Measurements from ENCODE around the gene PIGU. TPM values are rescaled to one million over a fixed set of nuclear protein-coding genes. Genes with fewer than 3 reads are reported as not detected.
"Not testable (repeated sequence)": the region's sequence is repeated elsewhere in the genome, so short reads cannot be mapped to it uniquely, and the experiment has no call there.

PIGU gene
- total and polyA plus RNA-seq, 2 donors (not counting 1 experiment from before 2014, with no cell fraction given) = 6.4 to 42.6 TPM

DNA sequence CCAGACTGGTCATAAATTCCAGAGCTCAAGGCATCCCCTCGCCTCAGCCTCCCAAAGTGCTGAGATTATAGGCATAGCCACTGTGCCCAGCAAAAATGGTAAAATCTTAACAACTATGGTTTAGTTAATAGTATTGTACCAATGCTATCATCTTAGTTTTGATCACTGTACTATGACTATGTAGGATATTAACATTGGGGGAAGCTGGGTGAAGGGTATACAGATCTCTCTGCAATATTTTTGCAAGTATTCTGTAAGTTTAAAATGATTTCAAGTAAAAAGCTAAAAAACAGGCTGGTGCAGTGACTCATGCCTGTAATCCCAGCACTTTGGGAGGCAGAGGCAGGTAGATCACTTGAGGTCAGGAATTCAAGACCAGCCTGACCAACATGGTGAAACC is 7.8 kb downstream of the PIGU start:
- no peaks in the 10 kb centered on the region for H3K79me2 ChIP-seq (ENCODE audit: control insufficient read depth, insufficient read depth, low read length)
- H3K4me2 ChIP-seq (ENCODE audit: extremely low read depth, insufficient read depth, low read length) = no peak overlapping the region
- H4K20me1 ChIP-seq (ENCODE audit: control insufficient read depth, extremely low read depth, insufficient read depth, low read length) = no peaks in the 10 kb centered on the region
- H3K9ac ChIP-seq (ENCODE audit: insufficient read depth, low read length) = no peak overlapping the region
- no peaks in the 10 kb centered on the region for H3K4me1 ChIP-seq (ENCODE audit: control insufficient read depth, extremely low read depth, insufficient read depth, low read length)
- no peaks in the 10 kb centered on the region for H3K27me3 ChIP-seq (ENCODE audit: control insufficient read depth, insufficient read depth, low read length)
- H3K4me3 ChIP-seq (replicated peaks in 1 of 4; ENCODE audit: control extremely low read depth in 1 of 4, insufficient read depth in 1 of 4, low read depth in 3 of 4, low read length in 4 of 4) = no peak overlapping the region
- TF ChIP-seq, protein P1, sequence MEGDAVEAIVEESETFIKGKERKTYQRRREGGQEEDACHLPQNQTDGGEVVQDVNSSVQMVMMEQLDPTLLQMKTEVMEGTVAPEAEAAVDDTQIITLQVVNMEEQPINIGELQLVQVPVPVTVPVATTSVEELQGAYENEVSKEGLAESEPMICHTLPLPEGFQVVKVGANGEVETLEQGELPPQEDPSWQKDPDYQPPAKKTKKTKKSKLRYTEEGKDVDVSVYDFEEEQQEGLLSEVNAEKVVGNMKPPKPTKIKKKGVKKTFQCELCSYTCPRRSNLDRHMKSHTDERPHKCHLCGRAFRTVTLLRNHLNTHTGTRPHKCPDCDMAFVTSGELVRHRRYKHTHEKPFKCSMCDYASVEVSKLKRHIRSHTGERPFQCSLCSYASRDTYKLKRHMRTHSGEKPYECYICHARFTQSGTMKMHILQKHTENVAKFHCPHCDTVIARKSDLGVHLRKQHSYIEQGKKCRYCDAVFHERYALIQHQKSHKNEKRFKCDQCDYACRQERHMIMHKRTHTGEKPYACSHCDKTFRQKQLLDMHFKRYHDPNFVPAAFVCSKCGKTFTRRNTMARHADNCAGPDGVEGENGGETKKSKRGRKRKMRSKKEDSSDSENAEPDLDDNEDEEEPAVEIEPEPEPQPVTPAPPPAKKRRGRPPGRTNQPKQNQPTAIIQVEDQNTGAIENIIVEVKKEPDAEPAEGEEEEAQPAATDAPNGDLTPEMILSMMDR (conservative IDR thresholded peaks at IDR 0.05 in 1 of 2, IDR thresholded peaks at IDR 0.05 in 1 of 2; ENCODE audit: low read depth in 1 of 2, low read length in 2 of 2) = no peak
- TF ChIP-seq EZH2 (IDR thresholded peaks at IDR 0.05; ENCODE audit: low read length, missing control alignments) = no peak
- no peaks in the 10 kb centered on the region for H3K36me3 ChIP-seq (ENCODE audit: control insufficient read depth, insufficient read depth, low read length)
- no peak overlapping the region for H3K27ac ChIP-seq (ENCODE audit: insufficient read depth, low read length)
- no peak for DNase-seq (ENCODE audit: low read depth in 2 of 2)
- no peaks in the 10 kb centered on the region for H3K9me3 ChIP-seq (ENCODE audit: control insufficient read depth, insufficient read depth, low read depth, low read length)
- H2AFZ ChIP-seq (ENCODE audit: low read length) = no peak overlapping the region

DNA sequence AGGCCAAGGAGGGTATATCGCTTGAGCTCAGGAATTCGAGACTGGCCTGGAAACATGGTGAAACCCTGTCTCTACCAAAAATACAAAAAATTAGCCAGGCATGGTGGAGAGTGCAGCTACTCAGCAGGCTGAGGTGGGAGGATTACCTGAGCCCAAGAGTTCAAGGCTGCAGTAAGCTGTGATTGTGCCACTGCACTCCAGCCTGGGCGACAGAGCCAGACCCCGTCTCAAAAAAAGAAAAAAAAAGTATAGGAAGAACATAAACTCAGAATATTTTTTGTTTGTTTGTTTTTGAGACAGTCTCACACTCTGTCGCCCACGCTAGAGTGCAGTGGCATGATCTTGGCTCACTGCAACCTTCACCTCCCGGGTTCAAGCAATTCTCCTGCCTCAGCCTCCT is 12.1 kb downstream of the PIGU start:
- DNase-seq (ENCODE audit: low read depth in 2 of 2); H4K20me1 ChIP-seq (ENCODE audit: control insufficient read depth, extremely low read depth, insufficient read depth, low read length); H3K27ac ChIP-seq (ENCODE audit: insufficient read depth, low read length); H3K9ac ChIP-seq (ENCODE audit: insufficient read depth, low read length); H3K79me2 ChIP-seq (ENCODE audit: control insufficient read depth, insufficient read depth, low read length); H2AFZ ChIP-seq (ENCODE audit: low read length); H3K27me3 ChIP-seq (ENCODE audit: control insufficient read depth, insufficient read depth, low read length); H3K4me1 ChIP-seq (ENCODE audit: control insufficient read depth, extremely low read depth, insufficient read depth, low read length); H3K4me3 ChIP-seq (replicated peaks in 1 of 4; ENCODE audit: control extremely low read depth in 1 of 4, insufficient read depth in 1 of 4, low read depth in 3 of 4, low read length in 4 of 4); H3K9me3 ChIP-seq (ENCODE audit: control insufficient read depth, insufficient read depth, low read depth, low read length); H3K36me3 ChIP-seq (ENCODE audit: control insufficient read depth, insufficient read depth, low read length); H3K4me2 ChIP-seq (ENCODE audit: extremely low read depth, insufficient read depth, low read length): not testable (repeated sequence)

DNA sequence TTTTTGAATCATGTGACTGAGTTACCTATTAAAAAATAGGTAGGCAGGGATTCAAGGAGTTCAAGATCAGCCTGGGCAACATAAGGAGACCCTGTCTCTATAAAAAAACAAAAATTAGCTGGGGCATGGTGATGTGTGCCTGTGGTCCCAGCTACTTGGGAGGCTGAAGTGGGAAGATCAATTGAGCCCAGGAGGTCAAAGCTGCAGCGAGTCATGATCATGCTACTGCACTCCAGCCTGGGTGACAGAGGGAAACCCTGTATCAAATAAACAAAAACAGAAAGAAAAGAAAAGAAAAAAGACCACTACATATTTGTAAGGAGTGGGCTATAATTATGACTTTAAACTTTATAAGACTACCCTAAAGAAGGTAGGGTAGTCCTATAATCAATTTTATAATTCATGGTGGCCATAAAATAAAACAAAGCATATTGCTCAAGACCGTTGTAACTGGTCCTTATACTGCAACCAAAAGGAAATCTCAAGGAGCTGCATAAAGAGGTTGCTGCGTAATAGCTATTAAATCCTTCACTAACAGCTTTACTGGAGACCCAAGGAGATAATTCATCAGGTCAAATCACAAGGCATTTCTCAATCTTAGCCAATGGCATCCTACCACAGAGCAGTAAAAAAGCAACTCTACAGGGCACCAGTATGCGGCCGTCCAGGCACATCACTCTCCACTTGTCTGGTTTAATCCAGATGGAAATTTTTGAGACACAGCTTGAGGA is 13.5 kb downstream of the PIGU start:
- Histone ChIP-seq H3K36me3 (ENCODE audit: control insufficient read depth, insufficient read depth, low read length) (no peaks in the 10 kb centered on the region), H3K4me3 (replicated peaks in 1 of 4; ENCODE audit: control extremely low read depth in 1 of 4, insufficient read depth in 1 of 4, low read depth in 3 of 4, low read length in 4 of 4) (no peak overlapping the region), H3K9ac (ENCODE audit: insufficient read depth, low read length) (no peak overlapping the region), H2AFZ (ENCODE audit: low read length) (no peak overlapping the region), H3K27me3 (ENCODE audit: control insufficient read depth, insufficient read depth, low read length) (no peaks in the 10 kb centered on the region), H4K20me1 (ENCODE audit: control insufficient read depth, extremely low read depth, insufficient read depth, low read length) (no peaks in the 10 kb centered on the region), H3K4me2 (ENCODE audit: extremely low read depth, insufficient read depth, low read length) (no peak overlapping the region), H3K9me3 (ENCODE audit: control insufficient read depth, insufficient read depth, low read depth, low read length) (no peaks in the 10 kb centered on the region), H3K79me2 (ENCODE audit: control insufficient read depth, insufficient read depth, low read length) (no peaks in the 10 kb centered on the region), H3K4me1 (ENCODE audit: control insufficient read depth, extremely low read depth, insufficient read depth, low read length) (peaks cover 2% of the 10 kb centered on the region), H3K27ac (ENCODE audit: insufficient read depth, low read length) (no peak overlapping the region)
- TF ChIP-seq, protein P1 (conservative IDR thresholded peaks at IDR 0.05 in 1 of 2, IDR thresholded peaks at IDR 0.05 in 1 of 2; ENCODE audit: low read depth in 1 of 2, low read length in 2 of 2) = no peak
- TF ChIP-seq EZH2 (IDR thresholded peaks at IDR 0.05; ENCODE audit: low read length, missing control alignments) = no peak
- DNase-seq (ENCODE audit: low read depth in 2 of 2) = peak in 1 of 2 donors; percentile 15

- not testable (repeated sequence) for H4K20me1 ChIP-seq (ENCODE audit: control insufficient read depth, extremely low read depth, insufficient read depth, low read length); H3K4me3 ChIP-seq (replicated peaks in 1 of 4; ENCODE audit: control extremely low read depth in 1 of 4, insufficient read depth in 1 of 4, low read depth in 3 of 4, low read length in 4 of 4); H3K36me3 ChIP-seq (ENCODE audit: control insufficient read depth, insufficient read depth, low read length); H2AFZ ChIP-seq (ENCODE audit: low read length); H3K4me1 ChIP-seq (ENCODE audit: control insufficient read depth, extremely low read depth, insufficient read depth, low read length); H3K9ac ChIP-seq (ENCODE audit: insufficient read depth, low read length); H3K27me3 ChIP-seq (ENCODE audit: control insufficient read depth, insufficient read depth, low read length); H3K79me2 ChIP-seq (ENCODE audit: control insufficient read depth, insufficient read depth, low read length); H3K27ac ChIP-seq (ENCODE audit: insufficient read depth, low read length); H3K9me3 ChIP-seq (ENCODE audit: control insufficient read depth, insufficient read depth, low read depth, low read length); H3K4me2 ChIP-seq (ENCODE audit: extremely low read depth, insufficient read depth, low read length)
- peak in 1 of 2 donors; percentile 44 for DNase-seq (ENCODE audit: low read depth in 2 of 2)
These were observed 15.1 kb downstream of the PIGU start for GRCh38 chr20:34661811-34662210.

DNA sequence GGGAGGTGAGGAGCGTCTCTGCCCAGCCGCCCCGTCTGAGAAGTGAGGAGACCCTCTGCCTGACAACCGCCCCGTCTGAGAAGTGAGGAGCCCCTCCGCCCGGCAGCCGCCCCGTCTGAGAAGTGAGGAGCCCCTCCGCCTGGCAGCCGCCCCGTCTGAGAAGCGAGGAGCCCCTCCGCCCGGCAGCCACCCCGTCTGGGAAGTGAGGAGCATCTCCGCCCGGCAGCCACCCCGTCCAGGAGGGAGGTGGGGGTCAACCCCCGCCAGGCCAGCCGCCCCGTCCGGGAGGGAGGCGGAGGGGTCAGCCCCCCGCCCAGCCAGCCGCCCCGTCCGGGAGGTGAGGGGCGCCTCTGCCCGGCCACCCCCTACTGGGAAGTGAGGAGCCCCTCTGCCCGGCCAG is 18.2 kb downstream of the PIGU start:
- not testable (repeated sequence) for H3K27me3 ChIP-seq (ENCODE audit: control insufficient read depth, insufficient read depth, low read length); H3K4me3 ChIP-seq (replicated peaks in 1 of 4; ENCODE audit: control extremely low read depth in 1 of 4, insufficient read depth in 1 of 4, low read depth in 3 of 4, low read length in 4 of 4); H3K36me3 ChIP-seq (ENCODE audit: control insufficient read depth, insufficient read depth, low read length); H4K20me1 ChIP-seq (ENCODE audit: control insufficient read depth, extremely low read depth, insufficient read depth, low read length); H3K4me2 ChIP-seq (ENCODE audit: extremely low read depth, insufficient read depth, low read length); H3K9me3 ChIP-seq (ENCODE audit: control insufficient read depth, insufficient read depth, low read depth, low read length); H3K79me2 ChIP-seq (ENCODE audit: control insufficient read depth, insufficient read depth, low read length); H3K4me1 ChIP-seq (ENCODE audit: control insufficient read depth, extremely low read depth, insufficient read depth, low read length); H3K27ac ChIP-seq (ENCODE audit: insufficient read depth, low read length); DNase-seq (ENCODE audit: low read depth in 2 of 2); H2AFZ ChIP-seq (ENCODE audit: low read length); H3K9ac ChIP-seq (ENCODE audit: insufficient read depth, low read length)
